Hepatocyte (in vitro differentiated cells): Measurements from ENCODE around the gene UBXN6. TPM values are rescaled to one million over a fixed set of nuclear protein-coding genes. Genes with fewer than 3 reads are reported as not detected.

Experiments used
- DNase-seq: peaks from one replicate; pipeline ENCODE4 v3.0.0-alpha.2; 2016; ENCODE audit warnings: low spot score
- H2AFZ ChIP-seq: fragments of 200-600 bp; sonication (generic); 2 replicates; pipeline ENCODE4 v1.6.0; 2016; ENCODE audit warnings: antibody characterized with exemption, mild to moderate bottlenecking
- H3K27ac ChIP-seq: fragments of 200-600 bp; sonication (generic); 2 replicates; pipeline ENCODE4 v1.5.1; 2016; ENCODE audit warnings: mild to moderate bottlenecking
- H3K27me3 ChIP-seq: fragments of 200-600 bp; sonication (generic); 2 replicates; pipeline ENCODE4 v1.6.1; 2016
- H3K36me3 ChIP-seq: fragments of 200-600 bp; sonication (generic); replicated peaks from 2 replicates; pipeline ENCODE4 v1.5.1; 2016; ENCODE audit warnings: low read depth; ENCODE audit not compliant: insufficient read depth
- H3K4me1 ChIP-seq: fragments of 200-600 bp; sonication (generic); 2 replicates; pipeline ENCODE4 v1.5.1; 2016; ENCODE audit warnings: mild to moderate bottlenecking, moderate library complexity; ENCODE audit not compliant: insufficient read depth
- H3K4me2 ChIP-seq: fragments of 200-600 bp; sonication (generic); 2 replicates; pipeline ENCODE4 v1.6.0; 2016
- H3K4me3 ChIP-seq: fragments of 200-600 bp; sonication (generic); 2 replicates; pipeline ENCODE4 v1.5.1; 2016; ENCODE audit warnings: mild to moderate bottlenecking
- H3K79me2 ChIP-seq: fragments of 200-600 bp; sonication (generic); 2 replicates; pipeline ENCODE4 v1.6.0; 2017; ENCODE audit warnings: mild to moderate bottlenecking
- H3K9me2 ChIP-seq: fragments of 200-600 bp; sonication (generic); replicated peaks from 2 replicates; pipeline ENCODE4 v1.6.0; 2017; ENCODE audit warnings: mild to moderate bottlenecking; ENCODE audit not compliant: insufficient read depth
- H3K9me3 ChIP-seq: fragments of 200-600 bp; sonication (generic); 2 replicates; pipeline ENCODE4 v1.5.1; 2016; ENCODE audit warnings: low read depth, mild to moderate bottlenecking
- H4K20me1 ChIP-seq: fragments of 200-600 bp; sonication (generic); 2 replicates; pipeline ENCODE4 v1.6.0; 2016; ENCODE audit warnings: mild to moderate bottlenecking; ENCODE audit not compliant: insufficient read depth, poor library complexity, severe bottlenecking
- EZH2 ChIP-seq: fragments of 200-600 bp; sonication (generic); IDR thresholded peaks from 2 replicates; pipeline ENCODE4 v1.6.1; 2016; ENCODE audit warnings: antibody characterized with exemption, mild to moderate bottlenecking, borderline replicate concordance
- EZH2phosphoT487 ChIP-seq: fragments of 200-600 bp; sonication (generic); IDR thresholded peaks from one replicate; pipeline ENCODE4 v1.6.1; 2018; ENCODE audit warnings: antibody characterized with exemption, mild to moderate bottlenecking, low read depth, moderate library complexity; ENCODE audit not compliant: unreplicated experiment, severe bottlenecking
- WGBS: methylation state at CpG from one replicate; pipeline ENCODE4 v1.1.6; 2016; ENCODE audit warnings: low lambda C conversion rate; ENCODE audit errors: missing lambda C conversion rate; 5-methylcytosine and 5-hydroxymethylcytosine counted together
- polyA plus RNA-seq: library from polyadenylated mRNA; unstranded; fragments of >200 nt; fragmentation: Nextera tagmentation; extraction: Ambion mirVana; gene quantifications from 2 replicates; pipeline ENCODE4 v1.2.1, GENCODE V29; 2016
- total RNA-seq: library from RNA; depleted of rRNA; stranded (reverse); fragments of >200 nt; gene quantifications from 2 replicates; pipeline ENCODE4 v1.2.3, GENCODE V29; 2014
- TF ChIP-seq, protein P1 (sequence below): fragments of 200-600 bp; sonication (generic); IDR thresholded peaks from 2 replicates; pipeline ENCODE4 v1.5.1; 2016; ENCODE audit warnings: antibody characterized with exemption, mild to moderate bottlenecking; ENCODE audit not compliant: poor library complexity

Gene UBXN6
- total and polyA plus RNA-seq, 2 experiments from 2014 or later: 36.8 to 88.6 TPM

DNA sequence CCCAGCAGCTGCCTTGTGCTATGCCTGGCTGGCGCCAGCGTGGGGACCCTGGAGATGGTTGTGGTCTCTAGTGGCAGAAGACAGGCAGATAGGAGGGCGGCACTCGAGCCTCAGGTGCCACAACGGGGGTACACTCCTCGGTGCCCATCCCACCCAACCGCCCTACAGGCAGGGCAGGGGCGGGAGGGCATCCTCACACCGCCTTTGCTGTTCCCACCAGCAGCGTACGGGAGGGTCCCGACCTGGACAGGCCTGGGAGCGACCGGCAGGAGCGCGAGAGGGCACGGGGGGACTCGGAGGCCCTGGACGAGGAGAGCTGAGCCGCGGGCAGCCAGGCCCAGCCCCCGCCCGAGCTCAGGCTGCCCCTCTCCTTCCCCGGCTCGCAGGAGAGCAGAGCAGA, 44.1 kb upstream of the UBXN6 start:
- no peaks in the 10 kb centered on the region for H3K36me3 ChIP-seq
- 94% methylated on average over 17 of the region's 25 CpGs for WGBS
- H2AFZ ChIP-seq: no peak overlapping the region
- H3K4me2 ChIP-seq: no peak overlapping the region
- H3K4me1 ChIP-seq: no peaks in the 10 kb centered on the region
- H3K27me3 ChIP-seq: no peaks in the 10 kb centered on the region
- TF ChIP-seq, protein P1, sequence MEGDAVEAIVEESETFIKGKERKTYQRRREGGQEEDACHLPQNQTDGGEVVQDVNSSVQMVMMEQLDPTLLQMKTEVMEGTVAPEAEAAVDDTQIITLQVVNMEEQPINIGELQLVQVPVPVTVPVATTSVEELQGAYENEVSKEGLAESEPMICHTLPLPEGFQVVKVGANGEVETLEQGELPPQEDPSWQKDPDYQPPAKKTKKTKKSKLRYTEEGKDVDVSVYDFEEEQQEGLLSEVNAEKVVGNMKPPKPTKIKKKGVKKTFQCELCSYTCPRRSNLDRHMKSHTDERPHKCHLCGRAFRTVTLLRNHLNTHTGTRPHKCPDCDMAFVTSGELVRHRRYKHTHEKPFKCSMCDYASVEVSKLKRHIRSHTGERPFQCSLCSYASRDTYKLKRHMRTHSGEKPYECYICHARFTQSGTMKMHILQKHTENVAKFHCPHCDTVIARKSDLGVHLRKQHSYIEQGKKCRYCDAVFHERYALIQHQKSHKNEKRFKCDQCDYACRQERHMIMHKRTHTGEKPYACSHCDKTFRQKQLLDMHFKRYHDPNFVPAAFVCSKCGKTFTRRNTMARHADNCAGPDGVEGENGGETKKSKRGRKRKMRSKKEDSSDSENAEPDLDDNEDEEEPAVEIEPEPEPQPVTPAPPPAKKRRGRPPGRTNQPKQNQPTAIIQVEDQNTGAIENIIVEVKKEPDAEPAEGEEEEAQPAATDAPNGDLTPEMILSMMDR: no peak
- TF ChIP-seq EZH2phosphoT487: no peak
- no peak for TF ChIP-seq EZH2
- DNase-seq: no peak
- H4K20me1 ChIP-seq: no peaks in the 10 kb centered on the region
- no peaks in the 10 kb centered on the region for H3K9me3 ChIP-seq
- no peak overlapping the region for H3K27ac ChIP-seq
- no peaks in the 10 kb centered on the region for H3K79me2 ChIP-seq
- no peaks in the 10 kb centered on the region for H3K9me2 ChIP-seq
- no peak overlapping the region for H3K4me3 ChIP-seq

DNA sequence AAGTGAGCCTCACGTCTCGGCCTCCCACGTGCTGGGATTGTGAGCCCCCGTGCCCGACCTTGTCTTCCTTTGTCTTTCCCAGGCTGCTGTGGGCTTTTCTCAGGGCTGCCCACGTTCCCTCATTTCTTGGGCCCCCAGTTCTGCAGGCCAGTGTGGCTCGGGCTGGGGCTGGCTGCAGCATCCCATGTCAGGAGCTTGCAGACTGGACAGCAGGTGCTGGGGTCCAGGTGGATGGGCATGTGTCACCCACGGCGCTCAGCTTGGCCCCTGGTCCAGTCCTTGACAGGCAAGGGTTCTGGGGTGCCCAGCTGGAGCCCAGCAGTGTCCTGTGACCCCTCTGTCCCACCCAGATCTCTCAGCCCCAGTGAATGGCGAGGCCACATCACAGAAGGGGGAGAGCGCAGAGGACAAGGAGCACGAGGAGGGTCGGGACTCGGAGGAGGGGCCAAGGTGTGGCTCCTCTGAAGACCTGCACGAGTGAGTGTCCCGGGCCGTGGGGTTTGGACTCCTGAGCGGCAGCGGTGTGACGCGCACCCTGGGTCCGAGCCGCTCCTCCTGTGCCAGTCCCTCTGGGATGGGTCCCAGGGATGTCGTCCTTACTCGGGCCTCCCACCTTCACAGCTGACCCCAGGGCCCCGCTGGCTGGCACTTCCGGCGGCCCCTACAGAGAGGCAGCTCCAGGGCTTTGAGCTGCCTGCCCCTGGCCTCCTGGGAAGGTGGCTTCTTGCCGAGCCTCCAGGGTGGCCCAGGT, 43.4 kb upstream of the UBXN6 start:
- 97% methylated on average over 27 of the region's 29 CpGs for WGBS
- no peak for DNase-seq

DNA sequence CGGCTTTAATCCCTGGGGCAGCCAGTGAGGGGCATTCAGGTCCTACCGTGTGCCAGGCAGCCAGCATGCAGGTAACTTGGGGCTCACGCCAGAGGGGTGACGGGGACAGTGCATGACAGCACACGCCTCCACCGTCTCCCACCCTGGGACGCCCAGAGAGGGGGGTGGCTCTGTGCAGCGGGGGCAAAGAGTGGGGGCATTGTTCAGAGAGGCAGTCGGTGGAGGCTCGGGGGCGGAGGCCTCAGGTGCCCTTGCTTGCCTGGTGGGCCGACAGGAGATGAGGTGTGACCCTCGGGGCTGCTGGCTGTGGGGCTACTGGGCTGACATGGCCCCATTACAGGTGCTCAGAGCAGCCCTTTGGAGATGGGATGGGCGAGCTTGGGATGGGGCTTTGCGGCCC, 42.3 kb upstream of the UBXN6 start:
- Histone ChIP-seq H3K27me3 (no peaks in the 10 kb centered on the region), H3K36me3 (no peaks in the 10 kb centered on the region), H3K4me1 (no peaks in the 10 kb centered on the region), H3K4me3 (no peak overlapping the region), H3K27ac (no peak overlapping the region), H2AFZ (no peak overlapping the region), H3K9me3 (no peaks in the 10 kb centered on the region), H3K9me2 (no peaks in the 10 kb centered on the region), H3K79me2 (no peaks in the 10 kb centered on the region), H4K20me1 (no peaks in the 10 kb centered on the region), H3K4me2 (no peak overlapping the region)
- 97% methylated on average over 13 of the region's 15 CpGs for WGBS
- TF ChIP-seq EZH2 (no peak), EZH2phosphoT487 (no peak)
- TF ChIP-seq, protein P1: no peak
- DNase-seq: no peak

More for the DNA sequence above, 43.4 kb upstream of the UBXN6 start:
- Histone ChIP-seq H3K36me3 (no peaks in the 10 kb centered on the region), H3K4me2 (no peak overlapping the region), H3K27ac (no peak overlapping the region), H3K9me3 (no peaks in the 10 kb centered on the region), H3K4me3 (no peak overlapping the region), H2AFZ (no peak overlapping the region), H3K79me2 (no peaks in the 10 kb centered on the region), H3K4me1 (no peaks in the 10 kb centered on the region), H3K9me2 (no peaks in the 10 kb centered on the region), H3K27me3 (no peaks in the 10 kb centered on the region), H4K20me1 (no peaks in the 10 kb centered on the region)
- TF ChIP-seq, protein P1: no peak
- no peak for TF ChIP-seq EZH2
- no peak for TF ChIP-seq EZH2phosphoT487
